K562 (cell line): ENCODE results near the gene ATXN7L1.

Experiments used
- CTCF ChIP-seq, 3 experiments: IDR thresholded peaks in 2 of 3; conservative IDR thresholded peaks in 1 of 3; 2 replicates each; pipeline ENCODE4 v1.5.1; 2011 to 2012; ENCODE audit warnings: low read length in 3 of 3, mild to moderate bottlenecking in 3 of 3, control low read depth in 2 of 3, improper control_type of control experiment in 1 of 3, inconsistent platforms in 1 of 3, low read depth in 1 of 3, mixed read lengths in 1 of 3, moderate library complexity in 1 of 3; ENCODE audit not compliant: insufficient read depth in 2 of 3
- ETS1 ChIP-seq: conservative IDR thresholded peaks from 2 replicates; pipeline ENCODE4 v1.6.1; 2011; ENCODE audit warnings: low read depth, mild to moderate bottlenecking, low read length; ENCODE audit not compliant: control insufficient read depth
- PREB ChIP-seq: sonication (generic); formaldehyde crosslinking; IDR thresholded peaks from 2 replicates; pipeline ENCODE4 v1.8.1; 2023; ENCODE audit warnings: mild to moderate bottlenecking, missing genetic modification reagents
- TBP ChIP-seq: optimal IDR thresholded peaks from 2 replicates; pipeline ENCODE3; 2011; ENCODE audit warnings: low read depth, low read length, improper control_type of control experiment
- USF2 ChIP-seq: sonication (generic); formaldehyde crosslinking; IDR thresholded peaks from 2 replicates; pipeline ENCODE4 v1.5.0; 2020; ENCODE audit warnings: missing genetic modification reagents
- ZBTB7A ChIP-seq: IDR thresholded peaks from 2 replicates; pipeline ENCODE4 v1.6.1; 2011; ENCODE audit warnings: low read depth, mild to moderate bottlenecking, low read length, moderate library complexity, borderline replicate concordance; ENCODE audit not compliant: control insufficient read depth
- ZNF592 ChIP-seq: fragments of 450-650 bp; IDR thresholded peaks from 2 replicates; pipeline ENCODE4 v1.6.1; 2017; ENCODE audit warnings: antibody characterized with exemption, mild to moderate bottlenecking
- ZZZ3 ChIP-seq: fragments of 450-650 bp; IDR thresholded peaks from 2 replicates; pipeline ENCODE4 v1.6.1; 2016; ENCODE audit warnings: antibody characterized with exemption, mild to moderate bottlenecking, moderate library complexity
- TF ChIP-seq, protein P1 (sequence below): fragments of 450-650 bp; formaldehyde crosslinking; IDR thresholded peaks from 2 replicates; pipeline ENCODE4 v1.4.0; 2020; ENCODE audit warnings: mild to moderate bottlenecking, mixed read lengths
- TF ChIP-seq, protein P2 (sequence below): fragments of 450-650 bp; IDR thresholded peaks from 2 replicates; pipeline ENCODE4 v1.6.1; 2017; ENCODE audit warnings: mild to moderate bottlenecking, moderate library complexity

DNA sequence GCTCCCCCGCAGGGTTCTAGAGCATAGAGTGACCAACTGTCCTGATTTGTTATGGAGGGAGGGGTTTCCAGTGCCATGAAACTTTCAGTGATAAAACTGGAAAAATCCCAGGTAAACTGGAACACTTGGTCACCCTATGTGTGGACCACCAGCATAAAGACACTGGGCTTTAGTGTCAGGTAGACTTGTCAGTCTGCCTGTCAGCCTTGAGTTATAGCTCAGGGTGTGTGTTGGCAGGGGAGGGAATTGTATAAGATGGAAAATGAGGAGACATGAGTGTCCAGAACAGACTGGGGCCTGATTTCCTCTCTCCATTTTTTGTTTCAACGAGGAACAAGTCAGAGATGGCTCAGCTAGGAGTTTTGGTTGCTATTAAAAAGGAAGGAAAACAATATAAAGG, 284.9 kb downstream of the ATXN7L1 start:
- TF ChIP-seq, protein P1, sequence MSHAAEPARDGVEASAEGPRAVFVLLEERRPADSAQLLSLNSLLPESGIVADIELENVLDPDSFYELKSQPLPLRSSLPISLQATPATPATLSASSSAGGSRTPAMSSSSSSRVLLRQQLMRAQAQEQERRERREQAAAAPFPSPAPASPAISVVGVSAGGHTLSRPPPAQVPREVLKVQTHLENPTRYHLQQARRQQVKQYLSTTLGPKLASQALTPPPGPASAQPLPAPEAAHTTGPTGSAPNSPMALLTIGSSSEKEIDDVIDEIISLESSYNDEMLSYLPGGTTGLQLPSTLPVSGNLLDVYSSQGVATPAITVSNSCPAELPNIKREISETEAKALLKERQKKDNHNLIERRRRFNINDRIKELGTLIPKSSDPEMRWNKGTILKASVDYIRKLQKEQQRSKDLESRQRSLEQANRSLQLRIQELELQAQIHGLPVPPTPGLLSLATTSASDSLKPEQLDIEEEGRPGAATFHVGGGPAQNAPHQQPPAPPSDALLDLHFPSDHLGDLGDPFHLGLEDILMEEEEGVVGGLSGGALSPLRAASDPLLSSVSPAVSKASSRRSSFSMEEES, result no peak
- TF ChIP-seq ETS1, result no peak
- no peak for TF ChIP-seq PREB (CRISPR knock-in tag)
- TF ChIP-seq, protein P2, sequence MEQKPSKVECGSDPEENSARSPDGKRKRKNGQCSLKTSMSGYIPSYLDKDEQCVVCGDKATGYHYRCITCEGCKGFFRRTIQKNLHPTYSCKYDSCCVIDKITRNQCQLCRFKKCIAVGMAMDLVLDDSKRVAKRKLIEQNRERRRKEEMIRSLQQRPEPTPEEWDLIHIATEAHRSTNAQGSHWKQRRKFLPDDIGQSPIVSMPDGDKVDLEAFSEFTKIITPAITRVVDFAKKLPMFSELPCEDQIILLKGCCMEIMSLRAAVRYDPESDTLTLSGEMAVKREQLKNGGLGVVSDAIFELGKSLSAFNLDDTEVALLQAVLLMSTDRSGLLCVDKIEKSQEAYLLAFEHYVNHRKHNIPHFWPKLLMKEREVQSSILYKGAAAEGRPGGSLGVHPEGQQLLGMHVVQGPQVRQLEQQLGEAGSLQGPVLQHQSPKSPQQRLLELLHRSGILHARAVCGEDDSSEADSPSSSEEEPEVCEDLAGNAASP, result no peak
- TF ChIP-seq CTCF (IDR thresholded peaks at IDR 0.05 in 2 of 3, conservative IDR thresholded peaks at IDR 0.05 in 1 of 3; ENCODE audit: insufficient read depth in 2 of 3, low read depth in 1 of 3, low read length in 3 of 3), result no peak
- TF ChIP-seq TBP, result no peak
- no peak for TF ChIP-seq ZBTB7A
- TF ChIP-seq USF2 (CRISPR knock-in tag), result no peak
- TF ChIP-seq ZNF592, result no peak
- no peak for TF ChIP-seq ZZZ3
